Gastrocnemius medialis (tissue), 4 donors: ENCODE data around the gene ARV1.

Experiments
- POLR2A ChIP-seq, 2 donors: fragments of 450-650 bp; IDR thresholded peaks; one replicate each; pipeline ENCODE4 v1.6.1; 2017; ENCODE audit warnings: antibody characterized with exemption in 2 of 2, mild to moderate bottlenecking in 2 of 2, moderate library complexity in 2 of 2
- TF ChIP-seq, protein P1 (sequence below), 5 experiments: fragments of 450-650 bp in 3 of 5; fragments of 200-600 bp in 2 of 5; sonication (generic) in 2 of 5; IDR thresholded peaks in 4 of 5; conservative IDR thresholded peaks in 1 of 5; 1 replicate in 4 of 5; 2 replicates in 1 of 5; pipeline ENCODE4 v1.5.1; 2016 to 2019; ENCODE audit warnings: antibody characterized with exemption in 5 of 5, mild to moderate bottlenecking in 3 of 5, moderate library complexity in 3 of 5

DNA sequence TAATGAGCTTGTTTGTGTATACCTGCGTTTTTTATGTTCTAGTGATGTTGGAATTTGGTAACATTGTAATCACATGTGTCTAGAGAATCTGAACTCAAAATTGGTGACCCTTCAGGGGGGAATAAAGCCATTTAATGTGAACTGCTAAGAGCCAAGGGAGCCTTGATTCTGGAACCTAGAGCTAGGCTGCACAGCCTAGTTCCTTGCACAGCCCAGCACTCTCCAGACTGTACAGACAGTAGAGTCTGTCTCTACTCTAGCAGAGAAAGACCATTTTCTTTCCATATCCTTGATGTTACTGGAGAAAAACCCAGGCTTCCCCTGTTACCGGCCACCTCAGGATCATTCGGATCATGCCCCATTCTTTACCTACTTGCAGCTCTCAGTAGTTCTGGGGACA lies 8.6 kb downstream of the ARV1 start:
- TF ChIP-seq, protein P1, sequence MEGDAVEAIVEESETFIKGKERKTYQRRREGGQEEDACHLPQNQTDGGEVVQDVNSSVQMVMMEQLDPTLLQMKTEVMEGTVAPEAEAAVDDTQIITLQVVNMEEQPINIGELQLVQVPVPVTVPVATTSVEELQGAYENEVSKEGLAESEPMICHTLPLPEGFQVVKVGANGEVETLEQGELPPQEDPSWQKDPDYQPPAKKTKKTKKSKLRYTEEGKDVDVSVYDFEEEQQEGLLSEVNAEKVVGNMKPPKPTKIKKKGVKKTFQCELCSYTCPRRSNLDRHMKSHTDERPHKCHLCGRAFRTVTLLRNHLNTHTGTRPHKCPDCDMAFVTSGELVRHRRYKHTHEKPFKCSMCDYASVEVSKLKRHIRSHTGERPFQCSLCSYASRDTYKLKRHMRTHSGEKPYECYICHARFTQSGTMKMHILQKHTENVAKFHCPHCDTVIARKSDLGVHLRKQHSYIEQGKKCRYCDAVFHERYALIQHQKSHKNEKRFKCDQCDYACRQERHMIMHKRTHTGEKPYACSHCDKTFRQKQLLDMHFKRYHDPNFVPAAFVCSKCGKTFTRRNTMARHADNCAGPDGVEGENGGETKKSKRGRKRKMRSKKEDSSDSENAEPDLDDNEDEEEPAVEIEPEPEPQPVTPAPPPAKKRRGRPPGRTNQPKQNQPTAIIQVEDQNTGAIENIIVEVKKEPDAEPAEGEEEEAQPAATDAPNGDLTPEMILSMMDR (IDR thresholded peaks at IDR 0.05 in 4 of 5, conservative IDR thresholded peaks at IDR 0.05 in 1 of 5), result no peak
- no peak for TF ChIP-seq POLR2A (IDR thresholded peaks at IDR 0.05)
